Measurements from ENCODE around the gene CLUH.
A peak's percentile ranks its signal among the peaks of the same experiment; 100 is the strongest.

Gene CLUH

GRCh38 chr17:2719861-2720260, 8.3 kb upstream of the CLUH start:
- no peak for TF ChIP-seq CTCF (IDR thresholded peaks at IDR 0.05)
- DNase-seq (ENCODE audit: low spot score): no peak
- no peak overlapping the region for H3K4me3 ChIP-seq
- H3K27ac ChIP-seq: no peak overlapping the region

GRCh38 chr17:2718150-2718938, 6.8 kb upstream of the CLUH start:
- no peak for TF ChIP-seq CTCF (IDR thresholded peaks at IDR 0.05)
- Histone ChIP-seq H3K4me3 (no peak overlapping the region), H3K27ac (no peak overlapping the region)
- DNase-seq (ENCODE audit: low spot score): no peak

GRCh38 chr17:2716649-2717048, 5.1 kb upstream of the CLUH start:
- Histone ChIP-seq H3K4me3 (no peak overlapping the region), H3K27ac (no peak overlapping the region)
- no peak for TF ChIP-seq CTCF (IDR thresholded peaks at IDR 0.05)
- no peak for DNase-seq (ENCODE audit: low spot score)

- Histone ChIP-seq H3K27ac (no peak overlapping the region), H3K4me3 (no peak overlapping the region)
- no peak for TF ChIP-seq CTCF (IDR thresholded peaks at IDR 0.05)
- DNase-seq (ENCODE audit: low spot score): no peak
Observed at GRCh38 chr17:2713881-2714280, 2.3 kb upstream of the CLUH start.

- Histone ChIP-seq H3K4me3 (peak overlapping the region; percentile 95), H3K27ac (peak overlapping the region; percentile 46 to 90)
- no peak for TF ChIP-seq CTCF (IDR thresholded peaks at IDR 0.05)
- DNase-seq (ENCODE audit: low spot score): no peak
Observed at GRCh38 chr17:2712300-2713043, 908 bp upstream of the CLUH start.

- TF ChIP-seq CTCF (IDR thresholded peaks at IDR 0.05): no peak
- Histone ChIP-seq H3K27ac (peak overlapping the region; percentile 34 to 90), H3K4me3 (peak overlapping the region; percentile 95)
- DNase-seq (ENCODE audit: low spot score): no peak
Observed at GRCh38 chr17:2710803-2711607, 559 bp downstream of the CLUH start.

Data from coronary artery (tissue), 2 donors.